ENCODE results near the gene POLR3B.
"Not testable (repeated sequence)": the region's sequence is repeated elsewhere in the genome, so short reads cannot be mapped to it uniquely, and the experiment has no call there.

The POLR3B gene

DNA sequence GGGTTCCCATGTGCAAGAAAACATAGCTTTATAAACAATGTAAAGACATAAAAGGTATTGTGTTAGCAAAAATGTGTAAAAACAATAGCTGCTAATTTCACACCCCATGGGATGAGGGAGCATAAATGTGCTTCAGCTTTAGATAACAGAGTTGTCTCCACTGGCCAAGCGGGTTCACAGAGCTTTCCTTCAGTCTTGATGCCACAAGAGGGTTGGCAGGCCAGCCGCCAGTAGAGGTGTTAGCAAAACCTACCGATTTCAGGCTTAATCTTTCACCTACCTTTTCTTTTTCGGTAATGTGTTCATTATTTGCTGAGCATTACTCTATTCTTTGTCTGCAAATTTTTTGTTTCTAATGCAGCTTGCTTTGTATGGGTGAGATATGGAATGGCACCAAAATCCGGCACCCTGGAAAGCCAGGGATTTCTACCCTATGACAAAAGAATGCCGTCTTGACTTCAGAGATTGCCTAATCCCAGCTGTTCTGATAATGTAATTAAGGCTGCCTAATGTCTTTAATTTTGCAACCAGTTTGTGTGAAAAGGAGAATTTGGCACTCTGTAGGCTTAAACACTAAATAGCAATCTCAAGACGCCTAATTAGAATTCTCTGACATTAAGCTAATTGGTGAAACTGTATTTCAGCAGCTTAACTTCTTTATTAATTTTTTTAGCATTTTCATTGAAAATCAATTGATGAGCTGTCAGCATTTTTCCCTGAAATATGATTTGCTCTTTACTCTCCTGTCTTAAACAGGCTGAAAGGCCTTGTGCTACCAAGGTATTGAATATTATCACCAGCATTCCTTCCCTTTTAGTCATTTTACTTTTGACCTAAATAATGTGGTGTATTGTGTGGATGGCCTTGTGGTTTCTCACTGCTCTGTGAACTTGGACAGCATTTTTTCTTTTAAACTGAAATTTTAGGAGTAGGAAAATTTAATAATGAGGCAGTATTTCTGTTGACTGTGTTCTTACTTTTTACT lies 60.7 kb downstream of the POLR3B start:
- no peak for DNase-seq

- DNase-seq: no peak
These were observed 61.4 kb downstream of the POLR3B start for GRCh38 chr12:106418970-106419369.

GRCh38 chr12:106423291-106423690 lies 65.7 kb downstream of the POLR3B start:
- DNase-seq: no peak

DNA sequence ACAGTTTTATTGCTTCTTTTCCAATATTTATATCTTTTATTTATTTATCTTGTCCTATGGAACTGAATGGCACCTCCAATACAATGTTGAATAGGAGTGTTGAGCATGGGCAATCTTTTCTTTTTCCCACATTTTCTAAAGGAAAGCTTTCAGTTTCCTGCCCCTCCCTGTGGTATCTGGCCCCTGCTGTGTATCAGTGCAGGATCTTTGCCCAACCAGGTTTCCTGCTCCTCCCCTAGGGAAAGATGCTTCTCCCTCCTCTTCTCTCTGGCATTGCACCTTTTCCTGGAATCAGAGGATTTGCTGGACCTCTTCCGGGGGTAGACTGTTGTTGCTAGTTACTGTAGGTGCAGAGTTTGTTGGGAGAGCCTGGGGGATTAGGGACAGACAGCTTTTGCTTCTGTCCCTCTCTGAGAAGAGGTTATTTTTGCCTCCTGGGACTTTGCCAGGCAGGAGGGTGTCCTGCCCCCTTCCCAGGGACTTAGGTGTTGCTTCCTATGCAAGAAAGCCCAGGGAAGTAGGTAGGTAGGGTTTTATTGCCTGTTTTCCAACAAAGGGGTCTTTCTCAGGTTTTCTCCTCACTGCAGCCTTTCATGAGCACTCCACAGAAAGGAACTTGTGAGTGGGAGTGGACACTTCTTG lies 67.6 kb downstream of the POLR3B start:
- DNase-seq: no peak

- no peak for DNase-seq
These were observed 70.4 kb downstream of the POLR3B start for GRCh38 chr12:106427917-106428316.

DNA sequence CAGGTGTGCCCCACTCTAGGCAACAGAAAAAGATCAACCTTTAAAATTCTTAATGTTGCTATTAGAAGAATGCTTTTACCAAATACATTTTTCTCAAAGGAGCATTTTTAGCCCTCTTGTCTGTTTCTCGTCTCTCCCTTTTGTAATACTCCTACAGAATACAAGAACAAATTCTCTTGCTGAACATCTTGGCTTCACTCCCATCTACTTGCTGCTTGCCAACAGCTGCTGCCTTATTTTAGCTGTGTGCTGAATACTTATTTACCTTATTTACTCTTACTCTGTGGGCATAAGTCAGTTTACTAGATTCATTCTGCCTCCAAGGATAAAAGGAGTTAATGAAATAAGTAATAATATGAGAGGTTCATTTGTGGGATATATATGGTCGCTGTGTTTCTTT lies 70.8 kb downstream of the POLR3B start:
- DNase-seq: no peak

- DNase-seq: no peak
These were observed 71.5 kb downstream of the POLR3B start for GRCh38 chr12:106429043-106429552.

- DNase-seq: no peak
These were observed 72.1 kb downstream of the POLR3B start for GRCh38 chr12:106429636-106430035.

GRCh38 chr12:106431839-106432411 lies 74.4 kb downstream of the POLR3B start:
- DNase-seq: no peak

GRCh38 chr12:106433055-106433454 lies 75.5 kb downstream of the POLR3B start:
- DNase-seq: no peak

- no peak for DNase-seq
These were observed 77.0 kb downstream of the POLR3B start for GRCh38 chr12:106434526-106434925.

DNA sequence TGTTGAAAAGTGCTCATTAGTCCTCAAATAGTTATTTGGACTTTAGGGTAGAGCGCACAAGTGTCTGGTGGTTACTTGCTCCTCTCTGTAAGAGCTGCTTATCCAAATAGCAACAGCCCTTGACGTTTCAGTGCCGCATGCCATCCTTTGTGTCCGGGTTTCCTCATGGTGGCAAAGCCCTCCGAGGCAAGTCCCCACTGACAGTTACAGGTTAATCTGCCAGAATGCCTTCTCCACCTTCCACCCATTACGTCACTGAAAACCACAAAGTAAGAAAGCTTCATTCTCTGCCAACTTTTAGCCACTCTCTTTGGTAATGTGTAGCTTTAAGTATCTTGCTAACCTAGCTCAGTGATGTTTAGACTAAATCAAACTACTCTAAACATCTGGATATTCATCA lies 78.6 kb downstream of the POLR3B start:
- no peak for DNase-seq

DNA sequence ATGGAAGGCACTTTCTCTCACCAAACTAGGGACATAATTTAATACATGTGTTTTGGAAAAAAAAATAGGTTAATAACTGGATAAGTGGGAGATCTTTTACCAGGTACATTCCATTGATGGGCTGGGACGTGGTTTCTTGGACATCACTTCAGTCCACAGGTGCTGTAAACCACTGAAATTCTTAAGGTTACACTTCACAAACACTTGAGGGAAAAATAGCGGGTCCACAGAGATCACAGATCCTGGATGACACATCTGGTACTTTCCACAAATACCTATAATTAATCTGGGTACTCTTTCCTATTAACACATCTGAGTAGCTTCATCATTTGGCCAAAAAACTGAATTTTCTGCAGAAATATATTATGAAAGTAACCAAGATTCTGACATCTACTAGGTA lies 85.0 kb downstream of the POLR3B start:
- no peak for DNase-seq

GRCh38 chr12:106445053-106445452 lies 87.5 kb downstream of the POLR3B start:
- no peak for DNase-seq

DNA sequence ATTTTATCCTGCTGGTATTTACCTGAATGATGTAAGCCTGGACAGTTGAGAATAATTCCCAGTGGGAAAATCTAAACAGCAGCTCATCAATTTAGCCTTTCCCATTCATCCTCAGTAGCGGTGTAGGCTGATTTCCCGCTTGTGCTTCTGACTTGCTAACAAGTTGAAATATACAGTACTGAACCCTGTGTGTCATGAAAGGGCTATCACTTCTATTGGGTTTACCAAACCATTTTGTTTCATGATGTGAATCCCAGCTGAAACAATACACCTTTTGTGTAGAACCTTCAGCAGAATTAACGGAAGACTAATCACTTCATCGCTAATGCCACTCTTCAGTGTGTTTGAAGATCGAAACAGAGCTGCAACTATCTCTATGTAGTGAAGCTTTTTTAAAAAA lies 88.4 kb downstream of the POLR3B start:
- no peak for DNase-seq

DNA sequence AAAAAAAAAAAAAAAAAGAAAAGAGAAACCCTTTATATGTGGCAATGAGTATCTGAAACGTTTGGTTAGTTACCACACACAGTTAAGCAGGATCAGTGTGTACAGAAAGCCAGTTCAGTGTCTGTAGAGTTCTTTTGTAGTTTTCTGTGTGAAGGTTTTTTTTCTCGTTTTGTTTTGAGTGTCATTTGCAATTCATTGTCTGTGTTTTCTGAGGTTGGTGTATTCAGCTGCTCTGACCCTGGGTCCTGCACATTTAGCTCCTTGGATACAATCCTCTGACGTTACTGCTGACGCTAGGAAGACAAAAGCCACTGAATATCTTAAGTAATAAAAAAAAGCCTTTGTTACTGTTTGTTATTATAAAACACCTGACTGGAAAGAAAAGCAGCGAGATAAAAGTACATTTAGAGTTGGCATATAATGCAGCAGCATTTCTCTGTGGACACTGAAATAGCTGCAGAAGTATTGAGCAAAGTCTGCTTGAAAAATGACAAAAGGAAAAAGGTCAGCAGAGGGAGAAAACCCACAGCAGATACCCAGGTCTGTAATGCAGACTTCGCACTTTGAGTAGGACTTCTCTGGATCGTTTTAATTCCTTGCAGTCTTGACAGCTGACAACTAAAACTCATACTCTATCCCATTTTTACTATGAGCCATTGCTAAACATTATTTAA lies 89.0 kb downstream of the POLR3B start:
- DNase-seq: no peak

GRCh38 chr12:106452309-106452708 lies 94.8 kb downstream of the POLR3B start:
- DNase-seq: no peak

- no peak for DNase-seq
These were observed 97.6 kb downstream of the POLR3B start for GRCh38 chr12:106455111-106455510.

DNA sequence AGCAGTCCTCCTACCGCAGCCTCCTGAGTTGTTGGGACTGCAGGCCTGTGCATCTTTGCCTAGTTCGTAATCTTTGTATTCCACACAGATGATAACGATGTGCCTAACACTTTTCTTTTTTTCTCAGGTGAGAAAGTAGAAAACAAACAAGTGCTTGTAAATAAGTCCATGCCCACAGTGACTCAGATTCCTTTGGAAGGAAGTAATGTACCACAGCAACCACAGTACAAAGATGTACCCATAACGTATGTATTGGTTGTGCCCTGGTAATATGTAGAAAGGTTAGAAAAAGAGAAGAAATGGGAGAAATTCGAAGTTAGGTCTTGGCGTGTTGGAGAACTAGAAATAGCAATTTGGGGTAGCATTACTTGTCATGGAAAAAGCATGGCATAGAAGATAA lies 101.6 kb downstream of the POLR3B start:
- DNase-seq: no peak

DNA sequence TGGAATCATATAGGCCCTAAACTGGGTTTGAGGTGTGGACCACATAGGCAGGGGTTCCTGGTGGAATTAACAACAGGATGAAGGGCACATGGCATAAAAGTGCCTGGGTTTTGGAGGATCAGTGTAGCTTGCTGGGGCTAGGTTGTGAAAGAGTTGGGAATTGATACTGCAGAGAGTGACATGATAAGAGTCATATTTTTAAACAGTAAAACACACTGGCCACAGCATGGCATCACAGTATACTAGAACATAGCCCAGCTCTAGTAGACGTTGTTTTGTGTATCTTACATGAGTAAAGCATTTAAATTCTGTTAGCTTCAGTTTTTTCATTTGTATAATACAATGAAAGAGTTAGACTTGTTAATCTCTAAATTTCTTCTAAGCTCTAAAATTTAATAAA lies 102.0 kb downstream of the POLR3B start:
- DNase-seq: no peak

GRCh38 chr12:106461730-106462129 lies 104.2 kb downstream of the POLR3B start:
- no peak for DNase-seq

DNA sequence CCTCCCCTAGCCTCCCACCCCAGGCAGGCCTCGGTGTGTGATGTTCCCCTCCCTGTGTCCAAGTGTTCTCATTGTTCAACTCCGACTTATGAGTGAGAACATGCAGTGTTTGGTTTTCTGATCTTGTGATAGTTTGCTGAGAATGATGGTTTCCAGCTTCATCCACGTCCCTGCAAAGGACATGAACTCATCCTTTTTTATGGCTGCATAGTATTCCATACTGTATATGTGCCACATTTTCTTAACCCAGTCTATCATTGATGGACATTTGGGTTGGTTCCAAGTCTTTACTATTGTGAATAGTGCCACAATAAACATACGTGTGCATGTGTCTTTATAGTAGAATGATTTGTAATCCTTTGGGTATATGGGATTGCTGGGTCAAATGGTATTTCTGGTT lies 108.1 kb downstream of the POLR3B start:
- DNase-seq: not testable (repeated sequence)

GRCh38 chr12:106475662-106476061 lies 118.1 kb downstream of the POLR3B start:
- DNase-seq: not testable (repeated sequence)
